ENCODE measurements around the gene OGA. TPM values are rescaled to one million over a fixed set of nuclear protein-coding genes. Genes with fewer than 3 reads are reported as not detected.

The OGA gene
- total and polyA plus RNA-seq, 9 of the 15 experiments (the other 6 are each of a cell fraction or from before 2014, with no cell fraction given) = 13.5 to 73.5 (median 59.5) TPM

DNA sequence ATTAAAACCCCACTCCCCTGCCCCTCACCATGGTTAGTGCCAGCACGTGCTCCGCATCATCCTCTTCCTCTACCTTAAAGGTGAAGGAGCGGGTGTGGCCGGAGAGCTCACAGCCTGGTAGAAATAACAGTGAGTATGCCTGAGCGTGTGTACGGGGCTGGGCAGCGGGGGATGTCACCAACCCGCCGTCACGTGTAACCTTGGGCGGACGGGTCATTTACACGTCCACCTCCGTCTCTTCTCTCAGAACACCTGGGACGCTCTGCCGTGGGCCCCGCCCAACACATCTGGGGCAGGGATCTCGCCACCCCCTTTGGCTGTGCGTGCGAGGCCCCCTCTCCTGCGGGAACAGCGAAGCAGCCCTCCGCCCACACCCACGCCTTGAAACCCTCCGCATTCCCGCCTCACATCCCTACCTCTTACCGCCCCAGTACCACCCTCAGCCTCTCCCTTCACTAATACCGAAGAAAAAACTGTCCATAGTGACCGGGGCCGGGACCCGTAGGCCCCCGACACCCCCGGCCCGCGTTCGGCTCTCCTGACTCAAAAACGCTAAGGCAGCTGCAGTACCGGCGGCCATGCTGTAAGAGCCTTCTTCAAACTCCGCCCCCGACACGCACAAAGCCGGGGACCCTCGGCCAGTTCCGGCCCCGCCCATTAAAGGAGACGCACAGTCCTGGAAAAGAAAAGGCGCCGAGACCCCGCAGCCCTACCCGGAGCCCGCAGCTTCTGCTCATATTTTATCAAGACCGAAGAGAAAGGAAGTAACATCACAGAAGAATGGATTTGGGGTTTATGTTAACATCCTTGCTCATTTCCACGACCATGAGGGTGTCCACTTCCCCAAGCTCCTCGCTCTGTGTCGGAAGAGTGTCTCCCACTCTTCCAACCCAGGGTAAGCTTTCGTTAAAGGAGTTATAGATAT, 35.2 kb downstream of the OGA start, which contains the start of gene NPM3 (continued):
- no peak for TF ChIP-seq CCNT2 (IDR thresholded peaks at IDR 0.05; ENCODE audit: borderline replicate concordance, extremely low read depth, insufficient read length, low read depth, low read length)
- TF ChIP-seq RBBP5 (IDR thresholded peaks at IDR 0.05; ENCODE audit: borderline replicate concordance, insufficient read depth, low read length, poor library complexity, severe bottlenecking) = no peak
- no peak for TF ChIP-seq HMG20B (CRISPR knock-in tag; IDR thresholded peaks at IDR 0.05)
- TF ChIP-seq TAL1 (IDR thresholded peaks at IDR 0.05) = no peak
- TF ChIP-seq CHCHD3 (CRISPR knock-in tag; IDR thresholded peaks at IDR 0.05) = no peak
- TF ChIP-seq CREBBP (IDR thresholded peaks at IDR 0.05; ENCODE audit: low read depth, low read length) = no peak
- no peak for TF ChIP-seq DACH1 (IDR thresholded peaks at IDR 0.05; ENCODE audit: partially characterized antibody)
- TF ChIP-seq, protein P1, sequence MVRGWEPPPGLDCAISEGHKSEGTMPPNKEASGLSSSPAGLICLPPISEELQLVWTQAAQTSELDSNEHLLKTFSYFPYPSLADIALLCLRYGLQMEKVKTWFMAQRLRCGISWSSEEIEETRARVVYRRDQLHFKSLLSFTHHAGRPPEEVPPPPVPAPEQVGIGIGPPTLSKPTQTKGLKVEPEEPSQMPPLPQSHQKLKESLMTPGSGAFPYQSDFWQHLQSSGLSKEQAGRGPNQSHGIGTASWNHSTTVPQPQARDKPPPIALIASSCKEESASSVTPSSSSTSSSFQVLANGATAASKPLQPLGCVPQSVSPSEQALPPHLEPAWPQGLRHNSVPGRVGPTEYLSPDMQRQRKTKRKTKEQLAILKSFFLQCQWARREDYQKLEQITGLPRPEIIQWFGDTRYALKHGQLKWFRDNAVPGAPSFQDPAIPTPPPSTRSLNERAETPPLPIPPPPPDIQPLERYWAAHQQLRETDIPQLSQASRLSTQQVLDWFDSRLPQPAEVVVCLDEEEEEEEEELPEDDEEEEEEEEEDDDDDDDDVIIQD (CRISPR knock-in tag; IDR thresholded peaks at IDR 0.05) = no peak
- no peak for TF ChIP-seq ZNF592 (IDR thresholded peaks at IDR 0.05)
- TF ChIP-seq, protein P2, sequence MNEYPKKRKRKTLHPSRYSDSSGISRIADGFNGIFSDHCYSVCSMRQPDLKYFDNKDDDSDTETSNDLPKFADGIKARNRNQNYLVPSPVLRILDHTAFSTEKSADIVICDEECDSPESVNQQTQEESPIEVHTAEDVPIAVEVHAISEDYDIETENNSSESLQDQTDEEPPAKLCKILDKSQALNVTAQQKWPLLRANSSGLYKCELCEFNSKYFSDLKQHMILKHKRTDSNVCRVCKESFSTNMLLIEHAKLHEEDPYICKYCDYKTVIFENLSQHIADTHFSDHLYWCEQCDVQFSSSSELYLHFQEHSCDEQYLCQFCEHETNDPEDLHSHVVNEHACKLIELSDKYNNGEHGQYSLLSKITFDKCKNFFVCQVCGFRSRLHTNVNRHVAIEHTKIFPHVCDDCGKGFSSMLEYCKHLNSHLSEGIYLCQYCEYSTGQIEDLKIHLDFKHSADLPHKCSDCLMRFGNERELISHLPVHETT (CRISPR knock-in tag; conservative IDR thresholded peaks at IDR 0.05 in 1 of 2, IDR thresholded peaks at IDR 0.05 in 1 of 2) = no peak
- TF ChIP-seq PTTG1 (tag; IDR thresholded peaks at IDR 0.05; ENCODE audit: low read depth) = no peak
- no peak for TF ChIP-seq CBX2 (IDR thresholded peaks at IDR 0.05; ENCODE audit: insufficient read depth, low read length, poor library complexity, severe bottlenecking)

Measured in K562 (cell line).